Neural crest cell (in vitro differentiated cells): ENCODE measurements around the gene COL23A1. TPM values are rescaled to one million over a fixed set of nuclear protein-coding genes. Genes with fewer than 3 reads are reported as not detected.

Source experiments
- DNase-seq: peaks from one replicate; pipeline ENCODE4 v3.0.0; 2021; ENCODE audit warnings: low read depth, mixed read lengths, low spot score
- H3K27ac Mint-ChIP-seq: one replicate; pipeline ENCODE4 v1.8.0; 2021; ENCODE audit warnings: mild to moderate bottlenecking, mixed read lengths; ENCODE audit not compliant: unreplicated experiment
- H3K27me3 Mint-ChIP-seq: 2 replicates; pipeline ENCODE4 v1.8.0; 2021; ENCODE audit warnings: low read depth, mild to moderate bottlenecking, mixed read lengths
- H3K36me3 Mint-ChIP-seq: 2 replicates; pipeline ENCODE4 v1.8.0; 2021; ENCODE audit warnings: low read depth, mild to moderate bottlenecking, mixed read lengths
- H3K4me1 Mint-ChIP-seq: 2 replicates; pipeline ENCODE4 v1.8.0; 2021; ENCODE audit warnings: mixed read lengths
- H3K4me3 Mint-ChIP-seq: one replicate; pipeline ENCODE4 v1.8.0; 2021; ENCODE audit warnings: mild to moderate bottlenecking, mixed read lengths
- H3K9me3 Mint-ChIP-seq: 2 replicates; pipeline ENCODE4 v1.8.0; 2021; ENCODE audit warnings: mixed read lengths
- total RNA-seq: library from RNA; stranded (reverse); gene quantifications from 2 replicates; pipeline ENCODE4 v1.2.1, GENCODE V29; 2021
- TF ChIP-seq, protein P1 (sequence below): fragments of 200-600 bp; sonication (generic); conservative IDR thresholded peaks from 2 replicates; pipeline ENCODE4 v1.5.0; 2021; ENCODE audit warnings: antibody characterized with exemption, mild to moderate bottlenecking

COL23A1 gene
- total RNA-seq, 1 donor from 2014 or later = 33.7 TPM

DNA sequence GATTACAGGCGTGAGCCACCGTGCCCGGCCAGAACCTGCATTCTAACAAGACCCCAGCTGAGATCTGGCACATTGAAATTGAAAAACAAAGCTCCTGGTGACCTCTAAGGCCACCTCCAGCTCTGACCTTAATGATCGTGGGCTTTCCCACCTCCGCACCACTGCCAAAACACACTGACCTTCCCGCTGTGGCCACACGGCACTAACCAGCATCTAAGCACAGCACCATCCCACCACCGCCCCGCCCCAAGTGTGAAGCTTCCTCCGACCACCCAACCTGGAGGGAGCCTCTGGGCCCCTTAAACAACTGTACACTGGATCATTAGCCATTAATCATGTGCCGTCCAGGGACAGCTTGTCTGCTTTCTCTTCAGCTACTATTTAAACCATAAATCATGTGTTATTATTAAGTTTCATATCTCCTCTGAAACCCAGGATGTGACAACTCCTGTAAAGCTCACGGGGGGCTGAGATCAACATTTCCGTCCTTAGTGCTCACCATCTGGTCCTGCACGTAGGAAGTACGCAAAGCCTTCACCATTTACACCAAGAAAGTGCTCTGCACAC, 80.6 kb downstream of the COL23A1 start:
- Mint-ChIP-seq H3K27ac (no peak overlapping the region), H3K4me1 (peaks cover 14% of the 10 kb centered on the region), H3K9me3 (peaks cover 22% of the 10 kb centered on the region), H3K4me3 (no peak overlapping the region), H3K27me3 (no peaks in the 10 kb centered on the region), H3K36me3 (peaks cover 23% of the 10 kb centered on the region)
- DNase-seq = no peak
- TF ChIP-seq, protein P1, sequence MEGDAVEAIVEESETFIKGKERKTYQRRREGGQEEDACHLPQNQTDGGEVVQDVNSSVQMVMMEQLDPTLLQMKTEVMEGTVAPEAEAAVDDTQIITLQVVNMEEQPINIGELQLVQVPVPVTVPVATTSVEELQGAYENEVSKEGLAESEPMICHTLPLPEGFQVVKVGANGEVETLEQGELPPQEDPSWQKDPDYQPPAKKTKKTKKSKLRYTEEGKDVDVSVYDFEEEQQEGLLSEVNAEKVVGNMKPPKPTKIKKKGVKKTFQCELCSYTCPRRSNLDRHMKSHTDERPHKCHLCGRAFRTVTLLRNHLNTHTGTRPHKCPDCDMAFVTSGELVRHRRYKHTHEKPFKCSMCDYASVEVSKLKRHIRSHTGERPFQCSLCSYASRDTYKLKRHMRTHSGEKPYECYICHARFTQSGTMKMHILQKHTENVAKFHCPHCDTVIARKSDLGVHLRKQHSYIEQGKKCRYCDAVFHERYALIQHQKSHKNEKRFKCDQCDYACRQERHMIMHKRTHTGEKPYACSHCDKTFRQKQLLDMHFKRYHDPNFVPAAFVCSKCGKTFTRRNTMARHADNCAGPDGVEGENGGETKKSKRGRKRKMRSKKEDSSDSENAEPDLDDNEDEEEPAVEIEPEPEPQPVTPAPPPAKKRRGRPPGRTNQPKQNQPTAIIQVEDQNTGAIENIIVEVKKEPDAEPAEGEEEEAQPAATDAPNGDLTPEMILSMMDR = no peak

DNA sequence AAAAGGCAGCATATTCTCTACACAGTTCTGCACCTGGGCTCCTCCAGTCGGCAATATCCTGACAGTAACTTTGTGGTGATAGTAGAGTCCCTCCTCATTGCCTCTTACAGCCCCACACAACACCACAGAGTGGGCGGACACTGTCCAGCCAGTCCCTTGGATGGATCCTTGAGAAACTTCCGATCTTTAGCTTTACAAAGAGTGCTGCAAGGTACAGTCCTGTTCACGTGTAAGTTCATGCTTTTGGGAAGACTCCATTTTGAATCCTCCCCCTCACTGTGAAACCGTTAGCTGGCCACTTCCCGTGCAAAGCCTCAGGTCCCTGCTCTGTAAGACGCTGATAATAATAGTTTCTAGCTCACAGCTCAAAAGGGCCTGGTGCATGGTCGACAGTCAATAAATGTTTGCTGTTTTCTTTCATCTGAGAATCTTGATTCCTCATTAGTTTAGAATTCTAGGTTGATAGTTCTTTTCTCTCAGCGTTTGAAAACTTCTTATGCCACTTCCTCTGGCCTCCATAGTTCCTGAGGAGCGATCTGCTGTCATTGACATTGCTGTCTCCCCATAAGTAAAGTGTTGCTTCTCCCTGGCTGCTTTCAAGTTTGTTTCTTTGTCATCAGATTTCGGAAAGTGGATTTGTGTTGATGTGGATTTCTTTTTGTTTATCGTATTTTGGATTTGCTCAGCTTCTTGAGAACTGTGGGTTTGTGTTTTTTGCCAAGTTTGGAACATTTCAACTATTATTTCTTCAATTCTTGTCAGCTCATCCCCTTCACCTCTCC, 82.9 kb downstream of the COL23A1 start:
- H3K4me1 Mint-ChIP-seq = peaks cover 14% of the 10 kb centered on the region
- peaks cover 16% of the 10 kb centered on the region for H3K9me3 Mint-ChIP-seq
- H3K27me3 Mint-ChIP-seq = no peaks in the 10 kb centered on the region
- H3K36me3 Mint-ChIP-seq = peaks cover 19% of the 10 kb centered on the region
- DNase-seq = no peak
- H3K4me3 Mint-ChIP-seq = no peak overlapping the region
- no peak overlapping the region for H3K27ac Mint-ChIP-seq
- TF ChIP-seq, protein P1 = no peak

DNA sequence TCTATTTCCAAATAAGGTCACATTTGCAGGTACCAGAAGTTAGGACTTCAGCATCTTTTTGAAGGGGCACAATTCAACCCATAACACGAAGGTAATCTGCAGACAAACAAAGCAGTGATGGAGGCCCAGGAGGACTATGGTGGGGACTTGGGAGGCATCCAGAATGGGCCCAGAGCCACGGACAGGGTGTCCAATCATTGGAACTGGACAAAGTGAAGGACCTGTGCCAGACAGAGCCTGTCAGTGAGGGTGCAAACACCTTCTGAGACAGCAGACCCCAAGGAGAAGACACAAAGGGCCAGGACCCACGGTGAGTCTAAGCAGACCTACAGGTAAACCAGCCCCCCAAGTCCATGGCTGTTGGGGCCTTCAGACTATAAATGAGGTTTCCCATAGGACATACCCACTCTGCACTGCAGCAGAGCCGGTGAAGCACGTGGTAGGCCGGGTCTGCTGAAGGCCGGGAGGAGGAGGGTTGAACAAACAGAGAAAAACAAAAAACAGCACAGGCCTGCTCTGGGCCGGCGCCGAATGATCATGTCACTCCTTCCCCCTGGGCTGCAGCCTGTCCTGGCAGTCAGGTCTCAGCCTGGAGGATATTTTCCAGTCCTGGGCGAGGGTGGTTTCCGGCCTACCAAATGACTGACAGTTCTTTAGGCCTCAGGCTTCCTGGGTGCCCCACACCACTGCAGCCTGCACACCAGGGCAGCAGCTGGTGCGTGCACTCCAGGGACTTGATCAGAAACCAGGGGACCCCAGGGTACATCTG, 84.4 kb downstream of the COL23A1 start:
- Mint-ChIP-seq H3K27me3 (no peaks in the 10 kb centered on the region), H3K4me3 (no peak overlapping the region), H3K27ac (no peak overlapping the region), H3K36me3 (peaks cover 21% of the 10 kb centered on the region), H3K9me3 (peaks cover 17% of the 10 kb centered on the region), H3K4me1 (peaks cover 10% of the 10 kb centered on the region)
- TF ChIP-seq, protein P1 = no peak
- DNase-seq = no peak

DNA sequence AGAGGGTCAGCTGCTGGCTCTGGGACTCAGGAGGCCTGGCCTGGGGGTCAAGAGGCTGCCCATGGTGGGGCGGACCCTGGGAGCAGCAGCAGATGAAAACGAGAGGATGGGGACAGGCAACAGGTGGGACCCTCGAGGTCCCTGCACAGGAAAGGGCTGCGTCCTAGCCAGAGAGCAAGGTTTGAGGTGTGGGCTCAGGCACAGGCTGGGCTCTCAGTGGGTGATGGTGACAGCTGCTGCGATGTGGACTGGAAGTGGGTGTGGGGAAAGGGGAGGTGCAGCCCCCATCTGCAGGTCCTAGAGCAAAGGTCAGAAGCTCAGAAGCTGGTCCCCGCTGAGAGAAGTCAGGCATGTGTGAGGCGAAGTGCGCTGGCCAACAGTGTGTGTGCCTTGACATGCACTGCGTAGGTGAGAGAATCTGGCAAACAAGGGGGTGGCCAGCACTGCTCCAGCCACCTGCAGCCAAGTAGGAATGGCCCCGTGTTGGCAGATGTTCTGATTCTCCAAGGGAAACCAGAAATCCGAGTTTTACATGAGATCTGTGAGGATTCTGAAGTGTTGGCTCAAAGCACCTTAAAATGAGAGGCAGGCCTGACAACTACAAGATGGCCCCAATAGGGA, 85.7 kb downstream of the COL23A1 start:
- H3K36me3 Mint-ChIP-seq = peaks cover 21% of the 10 kb centered on the region
- TF ChIP-seq, protein P1 = no peak
- peaks cover 18% of the 10 kb centered on the region for H3K9me3 Mint-ChIP-seq
- peaks cover 10% of the 10 kb centered on the region for H3K4me1 Mint-ChIP-seq
- no peaks in the 10 kb centered on the region for H3K27me3 Mint-ChIP-seq
- no peak for DNase-seq
- no peak overlapping the region for H3K27ac Mint-ChIP-seq
- no peak overlapping the region for H3K4me3 Mint-ChIP-seq

DNA sequence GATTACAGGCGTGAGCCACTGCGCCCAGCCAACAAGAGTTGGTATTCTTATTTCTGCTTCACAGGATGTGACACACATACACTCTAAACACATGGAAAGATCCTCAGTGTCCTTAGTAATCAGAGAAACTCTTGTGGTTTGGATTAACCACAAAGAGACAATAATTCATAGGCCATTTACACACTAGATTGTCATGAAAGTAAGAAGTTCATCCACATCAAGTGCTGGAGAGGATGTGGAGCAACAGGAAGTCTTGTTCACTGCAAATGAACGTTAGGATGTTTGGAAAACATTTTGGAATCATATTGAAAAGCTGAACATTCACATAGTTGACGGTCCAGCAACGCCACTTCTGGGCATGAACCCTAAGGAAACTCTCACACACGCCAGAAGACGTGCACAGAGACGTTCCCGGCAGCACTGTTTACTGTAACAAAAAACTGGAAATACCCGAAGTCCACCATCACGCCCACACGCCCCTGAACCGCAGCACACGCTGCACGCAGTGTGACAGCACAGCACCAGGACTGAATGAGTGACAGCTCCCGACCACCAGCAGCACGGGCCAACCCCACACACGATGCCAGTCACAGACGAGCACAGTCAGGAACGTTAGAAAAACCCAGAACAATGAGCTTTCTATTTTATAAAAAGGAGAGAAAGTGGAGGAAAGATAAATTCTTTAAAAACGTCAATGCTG, 87.6 kb downstream of the COL23A1 start:
- no peak for DNase-seq
- no peak overlapping the region for H3K27ac Mint-ChIP-seq
- H3K36me3 Mint-ChIP-seq = peaks cover 14% of the 10 kb centered on the region
- peaks cover 13% of the 10 kb centered on the region for H3K9me3 Mint-ChIP-seq
- TF ChIP-seq, protein P1 = no peak
- peaks cover 13% of the 10 kb centered on the region for H3K4me1 Mint-ChIP-seq
- H3K27me3 Mint-ChIP-seq = no peaks in the 10 kb centered on the region
- H3K4me3 Mint-ChIP-seq = no peak overlapping the region
